CD4-positive, alpha-beta T cell treated with Interferon alpha-2 for 1 hour (primary cell): ENCODE data around the gene RASGEF1C.

Source experiments
- DNase-seq, 2 donors: peaks; one replicate each; pipeline ENCODE4 v3.0.0-alpha.2; 2020 to 2022

RASGEF1C gene

DNA sequence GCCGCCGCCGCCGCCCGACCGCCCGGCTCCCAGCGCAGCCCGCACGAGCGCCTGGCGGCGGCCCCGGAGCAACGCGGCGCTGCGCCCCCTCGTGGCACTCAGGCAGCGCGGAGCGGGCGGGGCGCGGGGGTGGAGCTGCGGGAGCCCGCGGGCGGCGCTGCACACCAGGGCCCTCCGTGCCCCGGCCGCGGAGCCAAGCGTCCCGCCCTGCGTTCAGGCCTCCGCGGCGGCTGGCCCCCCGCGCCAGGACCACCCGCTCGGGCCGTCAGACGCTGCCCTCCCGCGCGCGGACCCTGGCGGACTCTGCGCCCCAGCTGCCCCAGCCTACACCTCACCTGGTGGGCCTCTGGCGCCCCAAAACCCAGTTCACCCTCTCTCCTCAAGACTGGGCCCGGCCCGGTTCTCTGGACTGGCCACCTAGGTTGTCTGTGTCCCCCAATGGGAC lies at the start of gene RASGEF1C:
Gene RASGEF1C (minus strand): TSS at position 75 of the 445 bp plus-strand sequence. CDS start 71,159 bp downstream, outside the sequence.
- peak; percentile 38 to 59 for DNase-seq

DNA sequence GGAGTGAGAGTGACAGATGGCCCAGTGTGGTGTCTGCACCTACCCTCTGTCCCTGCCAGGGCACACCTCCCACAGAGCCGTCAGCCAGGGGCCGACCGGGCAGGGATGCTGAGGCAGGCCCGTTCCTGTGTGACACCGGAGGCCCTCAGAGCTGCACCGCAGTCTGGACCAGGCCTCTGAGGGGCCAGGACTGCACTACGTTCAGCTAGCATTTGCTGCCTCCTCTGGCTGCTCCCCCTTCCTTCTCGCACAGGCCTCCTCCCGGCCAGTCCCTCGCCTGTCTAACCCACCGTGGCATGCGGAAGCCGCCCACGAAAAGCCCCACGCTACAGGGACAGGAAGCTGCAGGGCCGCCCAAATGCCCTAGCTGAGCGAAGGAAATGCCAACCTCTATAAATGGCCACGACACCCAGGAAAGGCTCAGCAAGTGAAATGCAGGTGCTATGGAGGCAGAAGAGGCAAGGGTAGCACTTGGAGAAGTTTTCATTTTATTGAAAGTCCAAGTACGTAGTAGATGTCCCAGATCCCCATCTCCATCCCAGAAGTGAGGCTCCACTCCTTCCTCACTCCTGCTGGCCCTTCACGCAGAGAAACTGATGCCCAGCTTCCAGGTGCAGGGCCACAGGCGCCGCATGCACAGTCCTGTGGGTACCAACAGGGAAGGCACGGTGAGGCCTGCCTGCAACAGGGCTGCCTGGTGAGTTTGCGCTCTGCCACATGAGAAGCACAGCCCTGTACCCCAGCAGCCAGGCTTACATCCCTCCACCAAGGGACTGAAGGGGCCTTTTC lies 44.2 kb upstream of the RASGEF1C start:
- DNase-seq, result no peak

DNA sequence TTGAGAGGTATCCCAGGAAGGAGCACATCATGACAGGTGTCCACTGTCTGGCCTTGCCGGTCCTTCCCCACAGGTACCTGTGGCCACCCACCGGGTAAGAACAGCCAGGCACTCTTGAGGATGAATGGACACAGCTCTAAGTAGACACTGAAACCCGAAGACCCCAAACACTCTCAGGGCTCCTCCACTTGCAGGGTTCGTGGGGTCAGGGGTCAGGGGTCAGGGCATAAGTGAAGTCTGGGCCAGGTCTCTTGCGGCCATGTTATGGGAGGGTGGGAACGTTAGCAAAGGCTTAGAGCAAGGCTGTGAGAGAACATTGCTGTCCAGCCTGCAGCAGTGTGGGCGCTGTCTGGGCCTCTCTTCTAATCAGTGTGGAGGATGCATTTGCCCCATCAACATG lies 42.9 kb upstream of the RASGEF1C start:
- no peak for DNase-seq

DNA sequence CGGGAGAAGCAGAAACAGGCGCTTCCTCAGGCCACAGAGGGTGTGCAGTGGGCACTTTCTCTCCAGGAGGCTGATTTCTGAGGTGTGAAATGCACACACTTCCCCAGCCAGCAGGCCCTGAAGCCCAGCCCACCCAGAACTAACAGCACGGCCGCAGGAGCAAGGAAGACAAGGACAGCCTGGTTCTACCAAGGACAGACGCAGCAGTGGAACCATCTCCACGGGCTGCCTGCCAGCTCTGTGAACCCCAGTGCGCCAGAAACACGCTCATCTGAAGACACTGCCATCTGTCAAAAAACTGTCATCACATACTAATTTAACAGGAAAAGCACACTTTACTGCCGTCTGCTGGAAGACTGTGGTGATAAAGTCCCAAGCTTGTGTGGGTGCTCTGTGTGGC lies 42.1 kb upstream of the RASGEF1C start:
- DNase-seq, result no peak

DNA sequence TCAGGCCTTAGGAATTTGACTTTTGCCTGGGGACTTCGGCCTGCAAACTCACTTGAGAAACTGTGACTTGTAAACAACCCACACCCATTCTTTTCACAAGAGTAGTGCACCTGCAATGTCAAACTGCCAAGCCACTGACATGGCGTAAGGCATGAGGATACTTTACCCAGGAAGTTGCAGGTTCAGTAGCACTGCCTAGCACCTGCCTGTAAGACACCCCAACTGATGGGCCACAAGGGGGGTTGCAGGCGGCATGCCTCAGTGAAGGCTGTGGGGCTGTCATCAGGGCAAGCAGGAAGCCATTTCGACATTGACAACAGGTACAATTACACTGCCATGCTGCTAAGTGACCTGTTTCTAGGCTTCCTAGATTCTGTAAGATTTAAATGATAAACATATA lies 41.3 kb upstream of the RASGEF1C start:
- DNase-seq, result no peak

DNA sequence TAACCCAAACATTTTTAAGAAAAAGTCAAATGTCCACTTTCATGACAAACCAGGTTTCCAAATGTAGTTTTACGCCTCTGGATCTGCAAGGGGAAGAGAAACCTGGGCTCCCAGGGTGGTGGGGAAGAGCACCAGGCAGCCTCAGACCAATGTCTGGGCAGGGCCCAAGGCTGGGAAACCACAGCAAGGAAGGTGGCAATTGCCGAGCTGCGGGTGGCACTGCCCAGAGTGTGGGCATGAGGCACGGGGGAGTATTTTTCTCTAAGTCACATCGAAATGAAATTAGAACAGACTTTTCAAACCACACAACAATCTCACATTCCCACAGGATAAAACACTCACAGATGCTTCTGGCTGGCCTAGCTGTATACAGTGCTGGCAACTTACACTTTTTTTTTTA lies 32.6 kb upstream of the RASGEF1C start:
- no peak for DNase-seq

DNA sequence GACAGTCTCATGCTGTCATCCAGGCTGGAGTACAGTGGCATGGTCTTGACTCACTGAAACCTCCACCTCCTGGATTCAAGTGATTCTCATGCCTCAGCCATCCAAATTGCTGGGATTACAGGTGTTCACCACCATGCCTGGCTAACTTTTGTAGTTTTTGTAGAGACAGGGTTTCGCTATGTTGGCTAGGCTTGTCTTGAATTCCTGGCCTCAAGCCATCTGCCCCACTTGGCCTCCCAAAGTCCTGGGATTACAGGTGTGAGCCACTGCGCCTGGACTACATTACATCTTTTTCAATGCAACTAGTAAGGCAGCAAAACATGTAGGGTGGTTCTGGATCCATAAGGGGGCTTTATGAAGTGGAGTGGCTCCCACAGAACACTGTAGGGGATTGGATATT lies 29.6 kb upstream of the RASGEF1C start:
- no peak for DNase-seq

DNA sequence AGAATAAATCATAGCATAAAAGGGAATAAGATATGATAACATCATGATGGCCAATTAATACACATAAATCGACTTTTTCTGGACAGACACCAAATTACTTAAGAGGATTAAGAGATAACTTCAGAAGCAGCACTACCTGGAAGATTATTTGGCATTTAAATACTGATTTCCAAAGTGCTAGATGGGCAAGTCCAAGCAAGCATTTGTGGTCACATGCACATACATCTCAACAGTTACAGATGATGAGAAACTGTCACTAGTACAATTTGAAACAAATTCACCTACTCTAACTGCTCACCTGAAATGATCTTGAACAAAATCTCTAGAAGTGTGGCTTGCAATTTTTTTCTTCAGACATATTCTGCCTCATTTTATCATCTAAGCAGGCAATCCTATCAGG lies 26.8 kb upstream of the RASGEF1C start:
- no peak for DNase-seq

DNA sequence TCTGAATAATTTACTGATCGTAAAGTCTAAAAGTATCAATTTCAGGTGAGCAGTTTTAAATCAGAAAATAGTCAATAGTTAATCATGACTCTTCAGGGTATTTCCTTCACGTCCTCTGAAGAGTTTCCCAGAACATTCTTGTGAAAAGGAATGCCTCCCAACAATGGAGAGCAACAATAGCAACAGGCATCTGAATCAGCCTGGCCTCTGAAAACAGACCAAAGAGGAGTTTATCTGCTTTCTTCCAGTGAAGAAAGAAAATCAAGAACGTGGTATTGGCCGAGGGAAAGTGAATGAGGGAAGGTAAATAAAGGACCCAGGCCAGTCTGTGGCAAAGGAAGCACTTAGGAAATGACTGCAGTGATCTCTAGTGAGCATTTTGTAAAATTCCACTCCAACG lies 26.1 kb upstream of the RASGEF1C start:
- DNase-seq, result no peak

DNA sequence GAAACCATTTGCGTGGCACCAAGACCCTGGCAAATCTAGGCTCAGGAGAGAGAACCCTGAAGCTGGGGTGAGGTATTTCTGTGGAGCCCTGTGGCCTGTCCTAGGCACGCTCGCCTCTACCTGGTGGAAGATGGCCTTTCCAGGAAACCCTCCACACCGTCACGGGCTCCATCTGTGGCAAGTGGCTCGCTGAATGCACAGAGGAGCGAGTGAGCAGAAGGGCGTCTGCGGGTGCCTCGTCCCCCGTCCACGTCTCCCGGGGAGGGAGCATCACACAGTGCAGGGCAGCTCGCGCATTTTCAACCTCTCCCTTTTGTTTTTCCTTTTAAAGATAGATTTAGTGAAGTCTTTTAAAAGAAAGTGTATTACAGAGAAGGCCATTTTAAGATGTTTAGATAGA lies 25.3 kb upstream of the RASGEF1C start:
- no peak for DNase-seq

DNA sequence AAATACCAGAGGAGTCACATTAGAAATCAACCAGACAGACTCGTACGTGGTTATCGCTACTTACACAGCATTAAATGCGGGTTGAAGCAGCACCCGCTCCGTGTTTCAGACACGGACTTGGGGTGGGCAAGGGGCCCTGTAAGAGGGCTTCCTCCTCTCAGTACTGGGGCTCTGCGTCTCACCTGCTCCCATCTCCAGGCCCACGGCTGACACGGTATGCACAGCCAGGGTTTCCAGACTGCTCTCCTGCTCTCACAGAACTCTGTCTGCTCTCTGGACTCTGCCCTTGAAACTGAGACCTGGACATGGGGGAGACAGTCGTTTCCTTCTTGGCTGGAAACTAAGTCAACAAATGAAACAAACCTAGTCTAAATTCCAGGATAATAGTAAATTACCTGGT lies 24.7 kb upstream of the RASGEF1C start:
- no peak for DNase-seq

DNA sequence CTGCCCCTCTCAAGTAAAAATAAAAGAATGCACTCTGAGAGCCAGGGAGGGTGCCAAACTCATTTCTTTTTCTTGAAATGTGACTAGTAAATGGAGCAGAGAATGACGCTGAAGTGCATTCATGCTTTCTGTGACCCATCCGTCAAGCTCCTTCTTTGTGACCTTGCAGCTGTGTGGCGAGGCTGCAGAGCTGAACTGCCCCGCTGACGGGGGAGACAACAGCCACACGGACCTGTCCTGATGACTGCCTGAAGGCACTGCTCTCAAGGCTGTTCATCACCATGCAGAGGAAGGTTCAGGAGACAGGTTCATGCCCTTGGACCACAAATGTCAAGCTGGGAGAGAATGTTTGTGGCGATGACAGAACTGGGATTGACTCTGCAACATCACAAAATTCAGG lies 21.0 kb upstream of the RASGEF1C start:
- no peak for DNase-seq

DNA sequence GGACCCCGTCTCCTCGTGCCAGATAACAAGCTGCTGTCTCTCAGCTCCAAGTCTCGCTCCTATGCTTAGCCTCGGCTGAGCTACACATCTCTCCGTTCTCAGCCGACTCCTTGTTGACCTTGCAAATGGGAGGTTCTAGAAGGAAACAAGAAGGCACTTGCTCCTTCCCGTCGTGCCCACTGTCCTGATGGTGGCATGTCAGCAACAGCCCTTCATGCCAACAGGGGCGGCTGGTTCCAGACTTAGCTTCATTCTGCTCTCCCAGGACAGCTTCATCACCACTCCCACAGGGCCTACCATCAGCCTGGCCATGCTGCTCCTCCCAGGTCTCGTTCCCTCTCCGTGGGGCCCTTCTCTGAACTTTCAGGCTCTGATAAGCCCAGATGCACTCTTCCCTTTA lies 13.0 kb upstream of the RASGEF1C start:
- DNase-seq, result no peak

DNA sequence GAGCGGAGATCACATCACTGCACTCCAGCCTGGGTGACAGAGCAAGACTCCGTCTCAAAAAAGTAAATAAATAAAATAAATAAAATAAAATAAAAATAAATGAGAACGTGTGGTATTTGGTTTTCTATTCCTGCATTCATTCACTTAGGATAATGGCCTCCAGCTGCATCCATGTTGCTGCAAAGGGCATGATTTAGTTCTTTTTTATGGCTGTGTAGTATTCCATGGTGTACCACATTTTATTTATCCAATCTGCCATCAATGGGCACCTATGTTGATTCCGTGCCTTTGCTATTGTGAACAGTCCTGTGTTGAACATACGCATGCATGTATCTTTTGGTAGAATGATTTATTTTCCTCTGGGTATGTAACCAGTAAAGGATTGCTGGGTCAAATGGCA lies 8.8 kb upstream of the RASGEF1C start:
- DNase-seq, result no peak

DNA sequence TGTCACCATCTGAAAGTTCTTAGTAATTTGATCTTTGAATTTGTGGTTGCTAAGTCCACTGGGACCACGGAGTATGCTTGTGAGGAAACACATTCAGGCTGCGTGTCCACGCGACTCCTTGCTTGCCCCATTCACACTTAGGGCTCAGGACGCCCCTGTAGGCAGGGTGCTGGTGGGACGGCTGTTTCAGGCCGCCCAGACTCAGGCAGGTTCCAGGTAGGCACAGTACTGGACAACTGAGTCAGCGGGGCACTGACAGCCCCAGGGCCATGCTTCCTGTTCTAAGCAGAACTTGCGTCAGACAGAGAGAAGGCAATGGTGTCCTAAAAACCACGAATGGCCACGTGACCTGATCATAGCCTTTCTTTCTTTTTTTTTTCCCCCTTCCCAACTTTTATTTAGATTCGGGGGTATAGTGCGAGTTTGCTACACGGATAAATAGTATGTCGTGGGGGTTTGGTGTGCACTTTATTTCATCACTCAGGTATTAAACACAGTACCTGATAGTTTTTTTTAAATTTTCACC lies 7.7 kb upstream of the RASGEF1C start:
- no peak for DNase-seq

DNA sequence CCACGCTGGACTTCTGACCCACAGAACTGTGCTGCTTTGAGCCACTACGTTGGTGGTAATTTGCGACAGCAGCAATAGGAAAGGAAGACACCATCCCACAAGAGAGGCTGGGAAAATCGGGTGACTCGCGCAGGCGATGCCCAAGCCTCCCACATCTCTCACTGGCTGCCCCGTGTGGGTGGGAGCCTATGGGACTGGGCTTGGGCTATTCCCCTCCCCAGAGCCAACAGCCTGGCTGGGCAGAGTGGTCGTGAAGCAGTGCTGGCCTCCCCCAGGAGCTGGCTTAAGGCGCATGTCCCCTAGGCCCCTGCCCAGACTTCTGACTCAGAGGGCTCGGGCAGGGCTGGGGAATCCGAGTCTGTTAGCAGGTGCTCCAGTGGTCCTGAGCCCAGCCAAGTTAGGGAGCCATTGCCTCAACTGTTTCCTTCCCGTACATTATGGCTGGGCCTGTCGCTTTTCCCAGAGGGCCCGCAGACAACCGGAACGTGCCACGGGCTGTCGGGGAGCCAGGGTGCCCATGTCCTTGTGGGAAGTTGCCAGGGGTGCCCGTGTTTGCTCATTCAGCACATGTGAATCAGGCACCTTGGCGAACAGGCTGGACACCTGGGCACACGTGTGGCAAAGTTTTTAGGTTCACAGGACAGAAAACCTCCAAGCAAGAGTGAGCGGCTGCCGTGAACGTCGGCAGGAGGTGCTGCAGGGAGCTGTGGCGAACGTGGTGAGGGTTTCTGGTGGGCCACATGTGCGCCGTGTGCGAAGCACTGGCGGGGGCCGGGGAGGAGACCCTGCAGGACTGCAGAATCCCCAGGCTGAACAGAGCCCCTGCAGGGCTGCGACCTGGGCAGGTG lies 7.0 kb upstream of the RASGEF1C start:
- no peak for DNase-seq

DNA sequence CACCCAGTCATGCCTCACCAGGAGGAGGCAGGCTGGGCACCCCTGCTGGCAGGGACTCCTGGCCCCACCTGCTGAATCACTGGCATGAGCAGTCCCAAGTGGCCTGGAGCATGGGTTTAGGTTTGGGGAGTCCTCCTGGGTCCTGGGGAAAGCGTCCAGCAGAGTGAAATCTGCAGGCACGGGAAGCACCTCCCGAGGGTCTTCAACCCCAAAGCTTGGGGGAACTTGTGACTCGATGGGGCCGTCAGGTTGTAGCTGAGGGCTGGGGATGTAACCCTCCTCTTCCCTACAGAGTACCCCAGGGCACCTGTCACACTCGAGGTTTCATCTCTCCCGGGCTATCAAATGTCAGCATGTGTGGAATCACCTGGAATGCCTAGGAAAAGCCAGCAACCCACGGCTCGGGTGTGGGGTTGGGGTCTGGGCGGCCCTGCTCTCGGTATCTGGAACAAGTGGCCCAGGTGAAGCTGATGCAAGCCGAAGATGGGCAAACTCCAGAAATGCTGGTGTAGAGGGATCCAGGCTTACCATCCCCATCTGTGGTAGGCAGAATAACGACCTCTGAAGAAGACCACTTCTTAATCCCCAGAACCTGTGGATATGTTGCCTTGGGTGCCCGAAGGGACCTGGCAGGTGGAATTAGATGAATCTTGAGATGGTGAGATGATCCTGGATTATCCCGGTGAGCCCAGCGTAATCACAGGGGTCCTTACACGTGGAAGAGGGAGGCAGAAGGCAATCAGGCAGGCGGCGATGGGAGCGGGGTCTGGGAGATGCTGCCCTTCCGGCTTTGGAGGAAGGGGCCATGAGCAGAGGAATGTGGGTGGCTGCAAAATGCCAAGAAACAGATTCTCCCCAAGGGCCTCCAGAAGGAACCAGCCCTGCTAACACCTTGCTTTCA lies 6.1 kb upstream of the RASGEF1C start:
- DNase-seq, result no peak

DNA sequence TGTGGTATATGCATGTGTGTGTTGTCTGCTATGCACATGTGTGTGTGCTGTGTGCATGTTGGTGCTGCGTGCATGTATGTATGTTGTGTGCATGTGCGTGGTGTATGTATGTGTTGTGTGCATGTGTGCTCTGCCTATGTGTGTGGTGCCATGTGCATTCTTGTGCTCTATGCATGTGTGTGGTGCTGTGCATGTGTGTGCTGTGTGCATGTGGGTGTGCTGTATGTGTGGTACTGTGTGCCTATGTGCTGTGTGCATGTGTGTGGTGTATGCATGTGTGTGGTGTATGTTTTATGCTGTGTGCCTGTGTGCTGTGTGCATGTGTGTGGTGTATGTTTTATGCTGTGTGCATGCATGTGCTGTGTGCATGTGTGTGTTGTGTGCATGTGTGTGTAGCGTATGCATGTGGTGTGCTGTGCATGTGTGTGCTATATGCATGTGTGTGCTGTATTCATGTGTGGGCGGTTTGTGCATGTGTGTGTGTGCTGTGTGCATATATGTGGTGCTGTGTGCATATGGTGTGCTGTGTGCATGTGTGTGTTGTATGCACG lies 4.7 kb upstream of the RASGEF1C start:
- DNase-seq, result no peak

DNA sequence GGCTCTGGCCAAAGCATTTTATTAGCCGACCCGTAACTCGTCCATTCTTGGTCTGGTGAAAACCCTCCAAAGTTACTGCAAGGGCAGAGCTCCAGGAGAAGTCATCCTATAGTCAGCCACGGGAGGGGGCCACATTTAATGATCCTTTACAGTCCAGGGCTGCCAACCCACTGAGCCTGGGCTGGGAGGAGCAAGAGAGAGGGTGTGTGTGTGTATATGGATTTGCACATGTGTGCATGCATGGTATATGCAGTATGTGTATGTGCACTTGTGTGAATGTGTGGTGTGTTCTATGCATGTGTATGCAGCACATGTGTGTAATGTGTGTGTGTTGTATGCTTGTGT lies 4.2 kb upstream of the RASGEF1C start:
- no peak for DNase-seq

DNA sequence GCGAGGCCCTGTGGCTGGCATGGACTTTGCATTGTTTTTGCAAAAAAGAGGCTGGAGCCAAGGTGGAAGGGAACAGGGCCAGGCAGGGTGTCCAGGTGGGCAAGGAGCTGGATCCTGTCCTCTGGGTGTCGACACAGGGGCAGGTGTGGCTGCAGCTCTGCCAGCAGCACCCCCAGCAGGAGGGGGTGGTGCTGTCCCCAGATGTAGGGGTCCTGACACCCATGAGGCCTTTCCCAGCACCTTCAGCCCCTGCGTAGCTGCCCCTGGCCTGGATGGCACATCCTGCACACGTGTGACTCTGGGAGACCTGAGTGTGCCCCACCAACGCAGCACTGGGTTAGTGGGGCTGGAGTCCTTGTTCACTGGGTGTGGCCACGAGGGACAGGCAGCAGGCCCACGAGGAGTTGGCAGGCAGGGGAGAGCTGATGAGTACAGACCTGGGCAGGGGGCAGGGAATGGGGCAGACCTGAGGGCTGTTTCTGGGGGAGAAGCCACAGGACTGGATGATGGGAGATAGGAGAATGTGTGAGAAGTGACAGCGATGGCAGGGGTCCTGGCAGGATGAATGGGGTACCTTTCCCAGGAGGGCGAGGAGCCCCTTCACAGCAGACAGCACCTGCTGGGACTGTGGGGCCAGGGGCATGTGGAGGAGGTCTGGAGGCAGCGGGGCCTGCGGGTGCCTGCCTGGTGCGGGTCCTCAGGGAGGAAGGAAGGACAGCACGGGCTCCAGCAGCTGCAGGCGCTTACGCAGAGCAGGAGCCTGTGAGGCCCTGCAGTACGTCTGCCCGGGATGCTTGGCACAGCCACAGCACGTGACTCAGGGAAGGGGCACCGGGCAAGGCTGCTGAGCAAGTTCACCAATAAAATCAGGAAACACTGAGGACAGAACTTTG lies 3.6 kb upstream of the RASGEF1C start:
- no peak for DNase-seq

DNA sequence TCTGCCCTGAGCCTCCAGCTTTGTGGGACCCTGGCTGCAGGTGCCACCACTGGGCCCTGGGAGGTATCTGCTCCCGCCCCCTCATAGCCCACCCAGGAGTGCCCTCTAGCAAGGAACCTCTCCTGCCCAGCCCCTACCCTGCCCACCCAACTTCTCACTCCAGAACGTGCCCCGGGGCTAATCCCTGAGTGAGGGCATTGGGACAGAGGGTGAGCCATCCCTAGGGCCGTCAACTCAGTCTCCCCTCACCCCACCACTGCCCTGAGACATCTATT lies 2.7 kb upstream of the RASGEF1C start:
- no peak for DNase-seq
